H9 (cell line): ENCODE results near the gene RNF224. TPM values are rescaled to one million over a fixed set of nuclear protein-coding genes. Genes with fewer than 3 reads are reported as not detected.

Experiments
- DNase-seq: peaks from one replicate; pipeline ENCODE4 v3.0.0-alpha.2; 2017
- H2AFZ ChIP-seq: one replicate; pipeline ENCODE4 v1.6.1; 2013; ENCODE audit warnings: mild to moderate bottlenecking, low read length, control low read depth, moderate library complexity
- H2AK5ac ChIP-seq: 2 replicates; pipeline ENCODE4 v1.6.1; 2013; ENCODE audit warnings: low read length, control low read depth, mixed read lengths; ENCODE audit not compliant: insufficient read length
- H2BK120ac ChIP-seq: one replicate; pipeline ENCODE4 v1.6.1; 2013; ENCODE audit warnings: low read depth, mild to moderate bottlenecking, low read length, control low read depth, inconsistent platforms; ENCODE audit not compliant: poor library complexity, severe bottlenecking
- H2BK12ac ChIP-seq: 2 replicates; pipeline ENCODE4 v1.6.1; 2013; ENCODE audit warnings: low read length, control low read depth, mixed read lengths, low read depth; ENCODE audit not compliant: insufficient read length
- H2BK15ac ChIP-seq: 2 replicates; pipeline ENCODE4 v1.6.1; 2013; ENCODE audit warnings: low read depth, low read length, control low read depth
- H2BK20ac ChIP-seq: one replicate; pipeline ENCODE4 v1.6.1; 2013; ENCODE audit warnings: low read depth, mild to moderate bottlenecking, low read length, control low read depth, inconsistent platforms; ENCODE audit not compliant: poor library complexity, severe bottlenecking
- H2BK5ac ChIP-seq: 2 replicates; pipeline ENCODE4 v1.6.1; 2013; ENCODE audit warnings: low read length, control low read depth, mixed read lengths; ENCODE audit not compliant: insufficient read length
- H3K14ac ChIP-seq: 2 replicates; pipeline ENCODE4 v1.6.1; 2013; ENCODE audit warnings: low read length, control low read depth; ENCODE audit not compliant: insufficient read depth
- H3K18ac ChIP-seq: 2 replicates; pipeline ENCODE4 v1.6.1; 2013; ENCODE audit warnings: low read depth, mild to moderate bottlenecking, mixed read lengths, low read length, control low read depth; ENCODE audit not compliant: insufficient read length
- H3K23ac ChIP-seq: 2 replicates; pipeline ENCODE4 v1.6.1; 2013; ENCODE audit warnings: low read length, control low read depth, mixed read lengths, low read depth; ENCODE audit not compliant: insufficient read length
- H3K23me2 ChIP-seq: 2 replicates; pipeline ENCODE4 v1.6.1; 2013; ENCODE audit warnings: low read depth, mild to moderate bottlenecking, mixed read lengths, low read length, control low read depth; ENCODE audit not compliant: insufficient read length, poor library complexity, severe bottlenecking
- H3K27ac ChIP-seq: 2 replicates; pipeline ENCODE4 v1.5.1; 2013; ENCODE audit warnings: low read length, control low read depth, mixed read lengths, low read depth; ENCODE audit not compliant: insufficient read length
- H3K27me3 ChIP-seq: 2 replicates; pipeline ENCODE4 v1.6.1; 2013; ENCODE audit warnings: low read length, control low read depth, inconsistent platforms; ENCODE audit not compliant: insufficient read depth
- H3K4ac ChIP-seq: 2 replicates; pipeline ENCODE4 v1.6.1; 2013; ENCODE audit warnings: low read depth, mild to moderate bottlenecking, control low read depth, inconsistent platforms, low read length, moderate library complexity
- H3K4me1 ChIP-seq: 2 replicates; pipeline ENCODE4 v1.6.1; 2013; ENCODE audit warnings: low read length, control low read depth, inconsistent platforms; ENCODE audit not compliant: insufficient read depth
- H3K4me2 ChIP-seq: 2 replicates; pipeline ENCODE4 v1.6.1; 2013; ENCODE audit warnings: low read length, control low read depth, mixed read lengths; ENCODE audit not compliant: insufficient read length, insufficient read depth
- H3K56ac ChIP-seq: 2 replicates; pipeline ENCODE4 v1.6.1; 2013; ENCODE audit warnings: low read depth, mild to moderate bottlenecking, mixed read lengths, low read length, control low read depth; ENCODE audit not compliant: insufficient read length
- H3K79me1 ChIP-seq: 2 replicates; pipeline ENCODE4 v1.6.1; 2013; ENCODE audit warnings: low read depth, mild to moderate bottlenecking, moderate library complexity, low read length, control low read depth, inconsistent platforms; ENCODE audit not compliant: insufficient read depth, poor library complexity, severe bottlenecking
- H3K79me2 ChIP-seq: 2 replicates; pipeline ENCODE4 v1.6.1; 2013; ENCODE audit warnings: low read length, control low read depth, inconsistent platforms; ENCODE audit not compliant: insufficient read depth
- H3K9ac ChIP-seq: 2 replicates; pipeline ENCODE4 v1.6.1; 2013; ENCODE audit warnings: low read length, control low read depth, mixed read lengths; ENCODE audit not compliant: insufficient read length; ENCODE audit errors: extremely low read depth
- H3K9me3 ChIP-seq: one replicate; pipeline ENCODE4 v1.6.1; 2013; ENCODE audit warnings: low read depth, low read length, inconsistent platforms; ENCODE audit not compliant: control insufficient read depth
- H3T11ph ChIP-seq: one replicate; pipeline ENCODE4 v1.6.1; 2013; ENCODE audit warnings: mild to moderate bottlenecking, low read length, control low read depth, inconsistent platforms
- H4K20me1 ChIP-seq: one replicate; pipeline ENCODE4 v1.6.1; 2013; ENCODE audit not compliant: control insufficient read depth, insufficient read length, insufficient read depth
- H4K5ac ChIP-seq: 2 replicates; pipeline ENCODE4 v1.6.1; 2013; ENCODE audit warnings: low read depth, mild to moderate bottlenecking, mixed read lengths, low read length, control low read depth; ENCODE audit not compliant: insufficient read length
- H4K8ac ChIP-seq: replicated peaks from 2 replicates; pipeline ENCODE4 v1.6.1; 2013; ENCODE audit warnings: low read length, control low read depth, mixed read lengths, low read depth; ENCODE audit not compliant: insufficient read length
- H4K91ac ChIP-seq: 2 replicates; pipeline ENCODE4 v1.6.1; 2013; ENCODE audit warnings: low read depth, mild to moderate bottlenecking, moderate library complexity, mixed read lengths, low read length, control low read depth; ENCODE audit not compliant: insufficient read length
- H3K27ac Mint-ChIP-seq, 3 experiments: 2 replicates in 2 of 3; 3 replicates in 1 of 3; pipeline ENCODE4 v1.8.0; 2020 to 2021; ENCODE audit warnings: mixed read lengths in 3 of 3, mild to moderate bottlenecking in 1 of 3, moderate library complexity in 1 of 3
- H3K27me3 Mint-ChIP-seq: 2 replicates; pipeline ENCODE4 v1.8.0; 2021; ENCODE audit warnings: low read depth, mild to moderate bottlenecking, moderate library complexity, mixed read lengths
- H3K36me3 Mint-ChIP-seq, 3 experiments: 2 replicates in 2 of 3; 3 replicates in 1 of 3; pipeline ENCODE4 v1.8.0; 2020 to 2021; ENCODE audit warnings: low read depth in 3 of 3, mixed read lengths in 3 of 3; ENCODE audit not compliant: insufficient read depth in 1 of 3
- H3K4me1 Mint-ChIP-seq, 2 experiments: 2 replicates each; pipeline ENCODE4 v1.8.0; 2020; ENCODE audit warnings: mixed read lengths in 2 of 2
- H3K4me3 Mint-ChIP-seq, 2 experiments: 2 replicates in 1 of 2; 3 replicates in 1 of 2; pipeline ENCODE4 v1.8.0; 2020 to 2021; ENCODE audit warnings: mild to moderate bottlenecking in 2 of 2, mixed read lengths in 2 of 2, moderate library complexity in 1 of 2
- H3K9me3 Mint-ChIP-seq, 2 experiments: 2 replicates in 1 of 2; 3 replicates in 1 of 2; pipeline ENCODE4 v1.8.0; 2020; ENCODE audit warnings: mild to moderate bottlenecking in 2 of 2, mixed read lengths in 2 of 2, moderate library complexity in 1 of 2
- CTCF ChIP-seq: fragments of 200-600 bp; sonication (generic); conservative IDR thresholded peaks from 3 replicates; pipeline ENCODE4 v1.8.0; 2021; ENCODE audit warnings: antibody characterized with exemption, mild to moderate bottlenecking
- WGBS: extraction: QIAGEN DNeasy Blood & Tissue Kit; methylation state at CpG from one replicate; pipeline ENCODE4 v1.1.7; 2013; ENCODE audit warnings: missing lambda C conversion rate, low lambda C conversion rate, mixed read lengths; ENCODE audit not compliant: insufficient read length; ENCODE audit errors: extremely low coverage; 5-methylcytosine and 5-hydroxymethylcytosine counted together
- total RNA-seq: library from RNA; stranded (reverse); gene quantifications from 2 replicates; pipeline ENCODE4 v1.2.1, GENCODE V29; 2021

The RNF224 gene
- total RNA-seq, 1 experiment from 2014 or later = 0.15 TPM

GRCh38 chr9:137192859-137193258, 34.4 kb upstream of the RNF224 start:
- Histone ChIP-seq H4K5ac (no peak overlapping the region), H3K27me3 (no peaks in the 10 kb centered on the region), H3T11ph (no peak overlapping the region), H2BK5ac (no peak overlapping the region), H3K4ac (no peak overlapping the region), H2BK15ac (no peak overlapping the region), H2BK20ac (no peak overlapping the region), H2AFZ (no peak overlapping the region), H3K79me1 (peaks cover under 1% of the 10 kb centered on the region), H3K23me2 (peaks cover 8% of the 10 kb centered on the region), H3K14ac (no peak overlapping the region), H3K27ac (no peak overlapping the region), H3K9ac (no peak overlapping the region), H3K4me1 (peaks cover 5% of the 10 kb centered on the region; the same call in 1 of the 2 replicates), H3K9me3 (no peaks in the 10 kb centered on the region), H3K23ac (no peak overlapping the region), H3K18ac (no peak overlapping the region), H4K91ac (no peak overlapping the region), H2AK5ac (no peak overlapping the region), H4K8ac (no peak overlapping the region), H3K4me2 (no peak overlapping the region), H2BK120ac (no peak overlapping the region), H4K20me1 (no peaks in the 10 kb centered on the region), H2BK12ac (no peak overlapping the region), H3K79me2 (peaks cover 2% of the 10 kb centered on the region; the same call in 1 of the 2 replicates), H3K56ac (no peak overlapping the region)
- DNase-seq = no peak
- Mint-ChIP-seq H3K4me1 (peaks cover 13 to 17% of the 10 kb centered on the region in 2 experiments), H3K9me3 (no peaks in the 10 kb centered on the region), H3K4me3 (no peak overlapping the region), H3K27me3 (no peaks in the 10 kb centered on the region), H3K36me3 (peaks cover 5 to 15% (median 12%) of the 10 kb centered on the region in 3 experiments; a peak in 5 of 7 replicates), H3K27ac (no peak overlapping the region)
- no peak for TF ChIP-seq CTCF
- WGBS = no CpG with 5 or more reads among the region's 2 CpGs
